Activated T-helper 9 cell treated with anti-CD3 and anti-CD28 coated beads, Interleukin-2, amount 50 U/mL, for 16 hours (primary cell): Measurements from ENCODE around the gene FAM3B.
"Not testable (repeated sequence)": the region's sequence is repeated elsewhere in the genome, so short reads cannot be mapped to it uniquely, and the experiment has no call there.

Source experiments
- DNase-seq: peaks from one replicate; pipeline ENCODE4 v3.0.0-alpha.2; 2020; ENCODE audit warnings: low read depth

FAM3B gene, protein sequence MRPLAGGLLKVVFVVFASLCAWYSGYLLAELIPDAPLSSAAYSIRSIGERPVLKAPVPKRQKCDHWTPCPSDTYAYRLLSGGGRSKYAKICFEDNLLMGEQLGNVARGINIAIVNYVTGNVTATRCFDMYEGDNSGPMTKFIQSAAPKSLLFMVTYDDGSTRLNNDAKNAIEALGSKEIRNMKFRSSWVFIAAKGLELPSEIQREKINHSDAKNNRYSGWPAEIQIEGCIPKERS

DNA sequence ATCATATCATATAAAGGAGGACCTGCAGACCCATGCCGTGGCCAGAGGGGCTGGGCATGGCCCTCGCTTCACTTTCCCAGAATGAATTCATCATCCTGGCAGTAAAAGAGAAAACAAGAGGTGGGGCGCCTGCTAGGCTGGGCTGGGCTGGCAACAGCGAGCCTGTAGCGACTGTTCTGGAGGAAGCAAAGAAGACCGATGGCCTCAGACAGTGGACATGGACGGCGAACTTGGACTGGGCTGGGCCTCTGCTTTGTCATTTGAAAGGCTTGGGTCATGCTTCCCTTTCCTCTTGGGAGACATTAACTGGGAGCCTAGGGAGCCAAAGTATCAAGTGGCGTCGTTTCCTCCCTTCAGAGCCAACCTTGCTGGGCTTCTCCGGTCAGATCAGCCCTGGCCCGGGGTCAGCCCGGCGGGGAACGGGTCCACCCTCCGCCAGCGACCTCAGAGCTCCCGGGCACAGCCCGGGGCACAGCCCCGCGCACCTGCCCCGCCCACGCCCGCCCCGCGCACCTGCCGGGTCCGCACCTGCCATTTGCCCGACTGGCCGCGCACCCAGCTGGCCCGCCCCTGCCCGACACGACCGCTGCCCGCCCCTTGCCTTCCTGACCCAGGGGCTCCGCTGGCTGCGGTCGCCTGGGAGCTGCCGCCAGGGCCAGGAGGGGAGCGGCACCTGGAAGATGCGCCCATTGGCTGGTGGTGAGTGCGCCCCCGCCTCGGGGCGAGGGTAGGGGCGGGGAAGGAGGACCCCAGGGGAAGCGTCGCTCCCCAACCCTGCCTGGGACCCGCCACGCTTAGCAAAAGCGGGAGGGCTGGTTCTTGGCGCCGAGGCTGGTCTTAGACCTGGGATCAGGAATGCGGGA lies at the start of gene FAM3B:
FAM3B (plus strand) TSS at position 602 of the 863 bp plus-strand sequence; CDS start at position 681, 79 bp downstream.
- DNase-seq = no peak

DNA sequence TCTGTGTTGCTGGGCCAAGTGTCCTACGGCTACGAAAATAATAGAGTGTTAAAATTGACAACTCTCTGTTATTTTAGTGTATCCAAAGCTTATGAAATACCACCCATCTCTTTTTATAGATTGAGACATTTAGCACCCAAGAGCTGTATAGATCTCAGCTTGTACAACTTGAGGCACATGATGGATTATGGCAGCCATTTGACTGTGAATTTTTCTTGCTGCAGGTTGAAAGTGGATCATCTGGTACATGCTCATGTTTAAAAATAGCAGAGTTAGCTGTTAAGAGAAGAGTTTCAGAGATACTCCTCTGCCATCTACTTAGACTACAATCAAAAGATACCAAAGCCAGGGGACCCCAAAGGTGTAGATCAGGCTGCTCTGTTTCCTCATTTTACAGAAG lies 49.3 kb upstream of the FAM3B start:
- DNase-seq = no peak

DNA sequence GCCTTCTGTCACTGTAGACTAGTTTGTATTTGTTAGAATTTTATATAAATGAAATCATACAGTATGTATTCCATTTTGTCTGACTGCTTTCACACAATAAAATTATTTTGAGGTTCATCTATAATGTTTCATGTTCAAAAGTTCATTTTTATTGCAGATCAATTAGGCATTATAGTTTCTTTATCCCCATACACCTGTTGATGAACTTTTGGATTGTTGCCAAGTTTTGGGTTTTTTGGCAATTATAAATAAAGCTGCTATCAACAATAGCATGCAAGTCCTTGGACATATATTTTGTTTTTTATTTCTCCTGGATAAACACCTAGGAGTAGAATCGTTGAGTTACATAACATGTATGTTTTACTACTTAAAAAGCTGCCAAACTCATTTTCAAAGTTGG lies 47.1 kb upstream of the FAM3B start:
- DNase-seq = no peak

DNA sequence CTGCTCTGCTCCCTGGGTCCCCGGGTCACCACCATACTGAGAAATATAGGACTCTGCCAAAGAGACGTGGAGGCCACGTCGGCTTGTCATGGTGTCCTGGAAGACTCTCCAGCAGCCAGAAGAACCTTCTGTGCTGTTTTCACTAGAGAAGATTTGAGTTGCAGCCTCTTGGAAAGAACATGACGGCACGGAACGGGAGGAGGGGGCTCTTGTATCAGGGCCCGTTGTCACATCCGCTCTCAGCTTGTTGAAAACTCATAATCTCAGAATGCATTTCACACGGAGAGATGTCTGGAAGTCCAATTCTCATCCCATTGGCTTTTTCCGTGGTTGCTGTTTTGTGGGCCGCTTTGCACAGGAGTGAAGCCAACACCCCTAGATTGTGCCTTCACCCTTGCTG lies 39.4 kb upstream of the FAM3B start:
- DNase-seq = no peak

DNA sequence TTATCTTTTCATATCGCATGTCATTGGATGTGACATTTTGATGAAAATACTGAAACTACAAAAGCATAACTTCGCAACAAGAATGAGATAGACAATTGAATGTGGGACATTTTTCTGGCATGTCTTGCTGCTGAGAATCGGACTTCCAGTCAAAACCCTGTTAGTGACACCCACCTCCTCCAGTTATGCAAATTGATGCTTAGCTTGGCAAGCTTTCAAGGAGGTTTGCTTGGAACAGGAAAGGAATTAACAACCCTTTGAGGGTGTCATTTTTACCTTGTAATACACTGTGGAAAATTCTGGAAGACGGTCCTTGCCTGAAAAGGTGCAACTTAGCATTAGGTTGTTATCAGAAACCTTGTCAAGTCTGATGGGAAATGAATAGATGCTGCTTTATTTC lies 38.8 kb upstream of the FAM3B start:
- DNase-seq = no peak

DNA sequence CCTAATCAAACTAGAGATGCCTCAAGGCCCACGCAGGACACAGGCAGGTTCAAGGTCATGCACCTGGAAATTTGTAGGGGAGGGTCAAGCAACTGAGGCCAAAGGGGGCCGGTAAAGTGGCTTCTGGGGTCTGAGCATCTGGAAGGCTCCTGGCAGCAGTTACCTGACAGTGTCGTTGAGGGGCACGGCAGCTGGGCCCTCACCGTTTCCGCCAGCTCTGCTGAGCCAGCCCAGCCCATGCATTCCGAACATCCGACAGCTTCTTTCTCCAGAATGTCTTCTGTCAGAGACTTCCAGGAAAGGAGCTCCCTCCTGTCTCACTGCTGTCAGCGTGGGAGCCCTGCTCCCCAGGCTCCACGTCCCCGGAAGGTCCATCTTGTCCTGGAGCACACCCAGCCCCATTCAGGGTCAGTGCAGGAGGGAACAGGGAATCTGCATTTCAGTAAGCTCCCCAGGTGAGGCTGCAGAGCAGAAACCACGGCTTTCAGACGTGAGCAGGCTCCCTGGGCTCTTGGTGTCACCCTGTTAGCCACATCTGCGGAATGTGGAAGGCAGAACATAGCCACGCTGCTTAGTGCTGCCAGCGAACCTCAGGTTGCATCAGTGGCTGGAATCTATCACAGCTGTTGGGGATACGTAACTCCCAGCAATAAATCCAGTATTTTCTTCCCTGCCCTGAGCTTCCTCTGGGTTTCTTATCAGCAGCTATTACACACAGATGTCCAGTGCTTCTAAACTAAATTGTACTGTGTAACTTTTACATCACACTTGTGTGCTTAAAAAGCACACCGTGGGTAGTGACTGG lies 36.3 kb upstream of the FAM3B start:
- DNase-seq = no peak

DNA sequence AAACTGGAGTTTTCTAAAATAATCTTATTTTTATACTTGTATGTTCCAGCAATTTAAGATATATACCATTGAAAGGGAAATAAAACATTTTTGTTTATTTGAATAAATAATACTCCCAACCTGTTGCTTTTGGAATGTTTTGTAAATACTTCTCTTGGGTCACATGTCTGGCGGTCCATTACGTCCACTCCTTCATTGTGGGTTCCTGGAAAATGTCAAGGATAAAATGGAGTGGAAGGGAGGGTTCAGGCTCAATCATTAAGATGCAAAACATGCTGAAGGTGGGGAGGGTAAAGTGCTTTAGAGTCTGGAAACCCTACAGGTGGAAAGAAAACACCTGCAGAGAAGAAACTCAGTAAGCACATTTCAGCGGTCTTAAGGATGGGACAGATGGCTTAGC lies 34.2 kb upstream of the FAM3B start:
- no peak for DNase-seq

DNA sequence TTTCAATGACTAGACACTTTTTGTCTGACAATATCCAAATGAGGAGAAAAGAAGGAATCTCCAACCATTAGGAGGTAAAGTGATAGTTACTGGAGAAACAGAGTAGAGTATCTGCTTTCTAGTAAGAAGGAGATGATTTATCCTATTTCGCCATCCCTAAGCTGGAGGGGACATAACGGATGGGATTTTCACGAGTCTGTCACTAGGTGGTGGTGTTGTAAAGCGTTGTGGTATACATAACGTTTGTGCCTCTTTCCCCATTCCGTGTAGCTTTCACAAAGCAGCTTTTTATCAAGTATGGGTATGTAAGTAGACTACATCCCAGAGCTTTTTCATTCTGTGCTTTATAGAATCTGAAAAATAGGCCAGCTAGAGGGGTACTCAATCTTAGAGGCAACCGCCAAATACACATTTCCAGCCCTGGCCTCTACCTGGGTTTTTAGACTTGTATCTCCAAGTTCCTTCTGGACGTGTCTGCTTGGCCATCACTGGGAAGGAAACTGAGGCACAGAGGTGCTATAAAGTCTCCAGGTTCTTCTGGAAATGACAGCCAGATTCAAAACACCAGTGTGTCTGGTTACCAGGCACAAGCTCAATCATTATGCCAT lies 33.3 kb upstream of the FAM3B start:
- DNase-seq = no peak

DNA sequence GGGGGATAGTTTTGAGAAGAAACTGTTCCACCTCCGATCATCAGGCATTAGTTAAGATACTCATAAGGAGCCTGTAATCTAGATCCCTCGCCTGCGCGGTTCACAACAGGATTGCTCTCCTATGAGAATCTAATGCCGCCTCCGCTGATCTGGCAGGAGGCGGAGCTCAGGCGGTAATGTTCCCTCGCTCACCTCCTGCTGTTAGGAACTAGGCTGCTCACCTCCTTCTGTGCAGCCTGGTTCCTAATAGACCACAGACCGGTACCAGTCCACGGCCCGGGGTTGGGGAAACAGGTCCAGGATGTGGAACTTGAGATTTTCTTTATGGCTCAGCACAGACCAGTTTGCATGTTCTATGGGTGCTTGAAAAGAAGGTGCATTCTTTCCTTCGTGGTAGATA lies 27.2 kb upstream of the FAM3B start:
- DNase-seq = no peak

DNA sequence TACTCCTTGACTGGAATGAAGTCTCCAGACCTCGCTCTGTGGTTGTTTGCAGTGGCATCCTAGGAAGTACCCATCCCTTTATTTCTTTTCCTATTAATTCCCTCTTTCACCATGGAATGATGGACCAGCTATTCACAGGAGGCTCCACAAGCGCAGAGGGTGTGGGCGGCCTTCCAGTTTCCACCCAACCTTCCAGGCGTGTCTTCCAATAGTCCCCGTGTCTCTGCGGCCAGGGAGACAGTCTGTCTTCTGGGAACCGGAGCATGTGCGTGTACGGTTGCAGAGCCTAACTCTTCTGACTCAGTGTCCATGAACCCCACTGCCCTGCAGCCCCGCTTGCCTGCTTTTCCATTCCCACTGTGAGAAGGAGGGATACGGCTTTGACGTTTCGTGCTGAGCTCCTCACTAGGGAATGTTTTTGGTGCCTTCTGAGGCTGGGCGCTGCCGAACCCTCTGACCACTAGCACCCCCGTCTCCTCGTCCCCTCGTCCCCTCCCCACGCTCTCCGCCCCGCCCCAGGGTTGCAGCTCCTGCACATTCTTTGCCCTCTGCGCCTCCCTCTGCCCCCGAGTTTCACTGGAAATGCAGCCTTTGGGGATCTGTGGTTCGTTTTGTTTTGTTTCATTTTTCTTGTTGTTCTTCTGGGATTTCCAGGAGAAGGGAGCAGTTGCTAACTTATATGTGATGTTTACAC lies 26.3 kb upstream of the FAM3B start:
- DNase-seq = no peak

DNA sequence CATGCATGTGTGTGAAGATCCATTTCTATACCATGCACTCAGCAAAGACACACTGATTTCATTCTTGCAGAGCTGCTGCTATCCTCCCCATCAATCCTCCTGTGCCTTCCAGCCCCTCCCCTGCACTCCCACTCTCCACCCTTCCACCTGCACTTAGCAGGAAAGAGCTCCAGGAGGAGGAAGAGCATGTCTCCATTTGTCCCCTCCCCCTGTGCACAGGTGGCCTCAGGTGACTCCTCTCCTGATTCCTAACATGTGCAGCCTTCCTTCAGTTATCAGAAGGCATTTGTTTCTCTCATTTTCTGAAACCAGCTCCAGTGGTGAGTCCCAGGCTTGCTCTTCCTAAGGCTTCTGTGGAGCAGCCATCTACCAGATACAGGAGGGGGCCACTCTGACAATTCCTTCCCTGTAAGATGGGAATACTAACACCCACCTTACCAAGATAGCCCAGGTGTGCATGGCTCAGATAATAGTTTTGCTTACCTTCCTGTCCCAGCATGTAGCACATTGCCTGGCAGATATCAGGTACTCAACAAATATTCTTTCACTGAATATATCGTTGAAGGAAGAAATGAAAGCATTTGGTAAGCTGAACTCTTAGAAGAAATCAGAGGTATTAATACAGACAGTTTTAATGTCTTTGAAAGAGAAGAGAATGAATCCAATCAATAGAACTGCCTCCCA lies 21.9 kb upstream of the FAM3B start:
- DNase-seq = no peak

DNA sequence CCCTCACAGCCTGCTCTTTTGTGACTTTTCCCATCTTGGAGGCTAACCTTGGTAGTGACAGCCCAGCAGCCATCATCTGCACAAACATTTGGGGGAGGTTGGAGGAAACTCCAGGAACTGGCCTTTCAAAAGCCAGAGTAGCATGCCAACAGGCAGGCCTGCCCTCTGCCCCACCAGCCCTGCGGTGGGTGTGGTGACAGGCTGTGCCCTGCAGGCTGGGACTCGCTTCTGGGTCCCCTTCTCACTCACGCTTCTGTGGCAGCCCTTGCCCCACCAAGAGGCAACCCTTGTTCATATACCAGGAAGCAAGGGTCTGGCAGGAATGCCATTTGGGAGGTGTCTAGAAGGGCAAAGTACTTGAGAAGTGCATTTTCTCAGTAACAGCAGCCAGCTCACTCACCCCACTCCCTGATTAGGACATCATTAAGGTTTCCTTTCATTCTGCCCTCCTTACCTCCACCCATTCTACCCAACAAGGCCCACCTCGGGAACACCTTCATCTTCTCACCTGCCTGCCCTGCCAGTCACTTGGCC lies 20.8 kb upstream of the FAM3B start:
- no peak for DNase-seq

DNA sequence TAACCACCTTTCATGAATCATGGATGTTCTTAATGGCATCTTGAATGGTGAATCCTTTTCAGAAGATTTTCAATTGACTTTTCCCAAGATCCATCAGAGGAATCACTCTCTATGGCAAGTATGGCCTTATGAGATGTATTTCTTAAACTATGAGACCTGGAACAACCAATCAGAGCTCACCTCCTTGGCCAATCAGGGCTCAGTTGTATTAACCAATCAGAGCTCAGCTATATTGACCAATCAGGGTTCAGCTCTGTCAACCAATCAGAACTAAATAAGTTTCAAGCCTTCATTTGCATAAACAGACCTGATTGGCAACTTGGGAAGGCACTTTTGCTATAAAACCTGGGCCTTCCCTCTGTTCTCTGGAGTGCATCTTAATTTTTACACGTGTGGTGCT lies 13.6 kb upstream of the FAM3B start:
- DNase-seq = no peak

DNA sequence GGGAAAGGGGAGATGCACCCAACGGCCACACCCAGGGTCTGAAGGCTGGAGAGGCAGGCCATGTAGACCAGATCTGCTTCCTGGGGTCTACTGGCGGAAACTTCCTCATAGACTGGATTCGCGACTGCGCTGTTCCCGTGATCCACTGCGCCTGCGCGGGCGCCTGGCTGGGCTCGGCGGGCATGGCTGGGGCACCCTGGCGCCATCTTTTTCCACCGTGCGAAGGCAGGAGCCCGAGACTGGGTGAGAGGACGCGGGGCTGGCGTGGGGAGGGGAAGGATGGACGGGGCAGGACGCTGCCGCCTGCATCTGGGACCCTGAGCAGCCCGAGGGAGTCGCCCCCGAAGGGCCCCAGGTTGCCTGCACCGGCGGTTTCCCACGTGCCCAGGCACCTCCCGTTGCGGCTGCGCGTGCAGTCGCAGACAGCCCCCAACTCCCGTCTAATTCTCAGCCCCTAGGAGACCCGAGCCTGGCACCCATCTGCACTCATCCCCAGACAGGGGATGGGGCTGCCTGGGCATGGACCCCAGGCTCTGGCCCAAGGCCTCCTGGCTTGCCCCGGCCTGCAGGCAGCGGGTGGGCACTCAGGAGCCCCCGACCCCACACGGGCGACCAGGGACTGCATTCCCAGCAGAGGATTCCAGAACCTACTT lies 12.4 kb upstream of the FAM3B start:
- DNase-seq = no peak

DNA sequence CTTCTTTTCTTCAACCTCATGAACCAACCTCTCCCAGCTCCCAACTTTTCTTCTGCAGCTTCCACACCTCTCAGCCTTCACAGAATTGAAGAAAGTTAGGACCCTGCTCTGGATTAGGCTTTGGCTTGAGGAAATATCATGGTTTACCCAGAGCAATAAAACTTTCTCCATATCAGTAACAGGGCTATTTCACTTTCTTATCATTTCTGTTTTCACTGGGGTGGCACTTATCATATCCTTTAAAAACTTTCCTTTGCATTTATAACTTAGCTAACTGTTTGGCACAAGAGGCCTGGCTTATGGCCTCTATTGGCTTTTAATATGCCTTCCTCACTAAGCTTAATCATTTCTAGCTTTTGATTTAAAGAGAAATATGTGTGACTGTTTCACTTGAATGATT lies 9.4 kb upstream of the FAM3B start:
- no peak for DNase-seq

DNA sequence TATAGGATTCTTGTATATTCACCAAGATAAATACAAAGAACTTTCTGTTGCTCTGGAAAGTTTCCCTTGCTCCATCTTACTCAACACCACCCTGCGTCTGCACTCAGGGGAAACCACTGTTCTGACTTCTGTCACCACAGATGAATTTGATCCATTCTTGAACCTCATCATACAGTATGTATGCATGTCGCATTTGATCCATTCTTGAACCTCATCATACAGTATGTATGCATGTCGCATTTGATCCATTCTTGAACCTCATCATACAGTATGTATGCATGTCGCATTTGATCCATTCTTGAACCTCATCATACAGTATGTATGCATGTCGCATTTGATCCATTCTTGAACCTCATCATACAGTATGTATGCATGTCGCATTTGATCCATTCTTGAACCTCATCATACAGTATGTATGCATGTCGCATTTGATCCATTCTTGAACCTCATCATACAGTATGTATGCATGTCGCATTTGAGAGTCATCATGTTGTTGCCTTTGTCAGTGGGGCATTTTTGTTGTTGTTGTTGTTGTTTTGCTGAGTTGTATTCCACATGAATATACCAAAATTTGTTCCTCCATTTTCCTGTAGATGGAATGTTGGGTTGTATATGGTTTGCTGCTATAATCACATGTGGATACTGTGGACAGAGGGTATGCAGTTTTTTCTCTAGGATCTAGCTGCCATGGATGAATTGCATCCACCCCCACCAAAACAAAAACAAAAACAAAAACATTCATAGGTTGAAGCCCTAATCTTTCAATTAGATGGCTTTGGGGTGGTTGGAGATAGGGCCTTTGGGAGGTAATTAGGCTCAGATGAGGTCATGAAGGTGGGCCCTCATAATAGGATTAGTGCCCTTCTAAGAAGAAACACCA lies 3.1 kb upstream of the FAM3B start:
- not testable (repeated sequence) for DNase-seq

DNA sequence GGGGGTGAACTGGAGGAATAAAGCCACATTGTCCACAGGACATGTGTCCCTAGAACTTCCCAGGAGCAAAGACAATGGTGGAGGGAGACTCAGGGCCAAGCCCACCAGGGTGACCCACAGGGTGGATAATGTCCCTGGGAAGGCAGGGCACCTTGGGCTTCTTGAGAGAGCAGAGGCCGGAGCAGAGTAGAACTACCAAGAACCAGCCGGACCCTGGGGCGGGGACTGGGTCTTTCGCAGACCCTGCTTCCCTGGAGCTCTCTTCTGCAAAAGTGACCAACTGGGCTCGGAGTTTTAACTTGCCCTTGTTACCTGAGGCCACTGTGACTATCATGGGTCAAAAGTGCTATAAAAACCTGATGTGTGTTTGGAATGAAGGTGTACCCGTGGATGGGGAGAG lies 875 bp upstream of the FAM3B start:
- no peak for DNase-seq

DNA sequence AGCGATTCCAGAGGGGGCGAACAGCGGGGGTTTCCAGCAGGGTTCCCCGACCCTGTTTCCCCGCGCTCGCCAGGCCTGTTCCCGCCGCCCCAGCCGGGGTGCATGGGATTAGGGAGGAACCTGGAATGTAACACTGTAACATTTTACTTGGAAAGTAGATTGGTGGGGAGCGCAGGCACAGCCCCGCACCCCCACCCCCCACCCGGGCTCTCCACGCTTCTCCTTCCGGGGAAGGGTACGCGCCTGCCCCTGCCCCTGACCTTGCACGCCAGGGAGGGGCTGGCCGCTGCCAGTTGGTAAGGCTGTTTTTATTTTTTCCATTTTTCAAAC lies 427 bp downstream of the FAM3B start:
- no peak for DNase-seq

DNA sequence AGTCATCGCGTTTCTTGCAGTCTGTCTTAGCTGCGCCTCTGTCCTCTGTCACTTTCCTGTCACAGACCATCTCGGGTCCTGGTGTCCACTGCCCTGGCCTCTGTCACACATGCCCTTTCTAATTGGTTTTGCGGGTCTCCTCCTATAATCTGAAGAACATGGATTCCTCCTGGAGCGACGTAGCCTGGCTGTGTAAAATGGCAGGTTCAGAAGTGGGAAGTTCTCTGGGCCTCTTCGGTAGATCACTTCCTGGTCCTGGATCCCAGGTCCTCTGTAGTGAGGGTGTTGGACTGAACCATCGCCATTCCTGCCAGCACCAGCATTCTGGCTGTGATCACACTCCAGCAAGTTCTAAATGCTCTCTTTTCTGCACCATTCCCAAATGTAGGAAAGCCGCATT lies 857 bp downstream of the FAM3B start:
- DNase-seq = no peak

DNA sequence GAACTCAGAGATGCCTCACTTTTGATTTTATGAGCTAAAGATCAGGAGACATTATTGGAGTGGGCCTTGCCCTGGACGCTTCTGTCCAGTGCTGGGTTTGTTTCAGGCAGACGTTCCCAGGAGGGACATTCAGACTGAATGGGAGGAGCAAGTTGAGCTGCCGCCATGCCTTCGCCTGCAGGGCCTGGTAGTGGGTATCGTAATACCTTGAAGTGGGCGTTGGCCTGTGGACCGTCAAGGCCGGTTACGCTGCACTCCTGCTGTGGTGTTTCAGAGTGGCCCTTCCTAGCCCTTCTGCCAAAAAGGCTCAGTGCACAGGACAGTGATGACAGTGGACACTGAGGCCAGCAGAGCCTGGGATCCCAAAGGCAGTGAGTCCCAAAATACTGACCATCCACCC lies 1.6 kb downstream of the FAM3B start:
- DNase-seq = no peak
